HG03025 (cell line): ENCODE data around the gene DIAPH2.

ENCODE experiments used
- ATAC-seq: cut with Tn5 transposase; IDR thresholded peaks from one replicate; pipeline ENCODE4 v1.9.1; 2021; ENCODE audit warnings: mild to moderate bottlenecking, moderate library complexity; ENCODE audit not compliant: unreplicated experiment, low FRiP score

The DIAPH2 gene

GRCh38 chrX:97266406-97267121 is 581.9 kb downstream of the DIAPH2 start:
- ATAC-seq: no peak

- no peak for ATAC-seq
These were observed 582.9 kb downstream of the DIAPH2 start for GRCh38 chrX:97267396-97268181.

GRCh38 chrX:97268182-97268680 is 583.6 kb downstream of the DIAPH2 start:
- ATAC-seq: no peak

- ATAC-seq: no peak
These were observed 599.9 kb downstream of the DIAPH2 start for GRCh38 chrX:97284531-97284930.

GRCh38 chrX:97290199-97290598 is 605.6 kb downstream of the DIAPH2 start:
- no peak for ATAC-seq

GRCh38 chrX:97294041-97294440 is 609.4 kb downstream of the DIAPH2 start:
- ATAC-seq: no peak

GRCh38 chrX:97295954-97296353 is 611.3 kb downstream of the DIAPH2 start:
- no peak for ATAC-seq

- ATAC-seq: no peak
These were observed 622.3 kb downstream of the DIAPH2 start for GRCh38 chrX:97306771-97307470.

GRCh38 chrX:97308171-97308570 is 623.5 kb downstream of the DIAPH2 start:
- ATAC-seq: no peak

GRCh38 chrX:97309487-97310116 is 625.0 kb downstream of the DIAPH2 start:
- ATAC-seq: no peak

- no peak for ATAC-seq
These were observed 625.7 kb downstream of the DIAPH2 start for GRCh38 chrX:97310373-97310772.

GRCh38 chrX:97311066-97311778 is 626.6 kb downstream of the DIAPH2 start:
- no peak for ATAC-seq

DNA sequence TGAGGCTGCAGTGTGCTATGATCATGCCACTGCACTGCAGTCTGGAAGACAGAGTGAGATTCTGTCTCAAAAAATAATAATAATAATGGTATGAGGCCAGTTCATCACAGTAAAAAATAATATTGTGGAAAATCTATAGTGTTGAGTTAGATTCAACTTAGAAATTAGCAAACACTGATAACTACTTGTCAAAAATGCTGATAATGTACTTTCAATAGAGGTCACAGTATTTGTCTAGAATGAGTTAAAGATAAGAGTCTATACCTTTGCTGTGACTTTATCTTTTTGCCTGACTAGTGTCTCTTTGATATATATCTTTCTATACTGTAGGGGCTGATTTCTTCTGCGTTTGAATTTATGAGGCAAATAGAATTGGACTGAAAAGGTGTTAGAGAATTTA is 629.7 kb downstream of the DIAPH2 start:
- ATAC-seq: no peak

DNA sequence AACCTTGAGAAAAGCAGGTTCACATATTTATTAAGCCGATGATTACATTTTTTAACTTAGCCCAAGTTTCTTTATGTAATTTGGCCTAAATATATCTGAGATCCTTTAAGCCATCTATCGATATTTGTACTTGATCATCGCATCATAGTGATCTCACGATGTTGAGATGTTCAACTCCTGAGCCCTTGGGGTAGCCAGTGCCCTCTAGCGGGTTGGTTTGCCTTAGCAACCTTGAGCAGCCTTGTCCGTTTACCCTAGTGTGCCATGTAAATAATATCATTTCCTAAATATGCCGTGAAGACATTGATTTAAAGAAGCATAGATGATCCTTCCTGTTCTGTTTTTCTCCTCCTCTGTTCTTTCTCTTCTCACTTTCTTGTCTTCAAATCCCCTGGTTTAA is 631.3 kb downstream of the DIAPH2 start:
- no peak for ATAC-seq

DNA sequence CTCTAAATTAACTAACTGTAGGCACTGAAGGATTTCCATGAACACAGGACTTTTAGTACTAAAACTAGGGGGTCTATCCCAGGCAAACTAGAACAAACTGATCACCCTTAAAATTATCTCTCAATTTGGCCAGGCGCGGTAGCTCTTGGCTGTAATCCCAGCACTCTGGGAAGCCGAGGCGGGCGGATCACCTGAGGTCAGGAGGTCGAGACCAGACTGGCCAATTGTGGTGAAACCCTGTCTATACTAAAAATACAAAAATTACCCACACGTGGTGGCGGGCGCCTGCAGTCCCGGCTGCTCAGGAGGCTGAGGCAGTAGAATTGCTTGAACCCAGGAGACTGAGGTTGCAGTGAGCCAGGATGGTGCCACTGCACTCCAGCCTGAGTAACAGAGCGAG is 635.7 kb downstream of the DIAPH2 start:
- no peak for ATAC-seq

- ATAC-seq: no peak
These were observed 637.8 kb downstream of the DIAPH2 start for GRCh38 chrX:97322401-97322800.

DNA sequence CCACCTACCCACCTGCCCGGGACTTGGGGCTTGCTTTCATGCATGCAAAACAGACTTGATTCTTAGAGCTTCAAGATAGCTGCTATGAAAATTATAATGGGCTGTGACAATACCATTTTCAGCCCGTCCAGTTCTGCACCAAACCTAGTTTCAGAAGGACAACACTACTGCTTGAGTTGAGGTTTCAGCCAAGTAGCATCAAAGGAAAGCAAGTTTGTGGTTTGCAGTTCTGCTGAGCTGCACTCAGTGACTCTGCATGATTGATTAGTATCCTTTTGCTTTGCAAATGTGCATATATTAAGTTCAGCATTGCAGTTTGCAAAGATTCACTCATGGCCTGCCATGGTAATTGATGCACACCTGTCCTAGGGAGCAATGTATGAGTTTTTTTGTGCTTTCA is 641.8 kb downstream of the DIAPH2 start:
- ATAC-seq: peak; percentile 97

DNA sequence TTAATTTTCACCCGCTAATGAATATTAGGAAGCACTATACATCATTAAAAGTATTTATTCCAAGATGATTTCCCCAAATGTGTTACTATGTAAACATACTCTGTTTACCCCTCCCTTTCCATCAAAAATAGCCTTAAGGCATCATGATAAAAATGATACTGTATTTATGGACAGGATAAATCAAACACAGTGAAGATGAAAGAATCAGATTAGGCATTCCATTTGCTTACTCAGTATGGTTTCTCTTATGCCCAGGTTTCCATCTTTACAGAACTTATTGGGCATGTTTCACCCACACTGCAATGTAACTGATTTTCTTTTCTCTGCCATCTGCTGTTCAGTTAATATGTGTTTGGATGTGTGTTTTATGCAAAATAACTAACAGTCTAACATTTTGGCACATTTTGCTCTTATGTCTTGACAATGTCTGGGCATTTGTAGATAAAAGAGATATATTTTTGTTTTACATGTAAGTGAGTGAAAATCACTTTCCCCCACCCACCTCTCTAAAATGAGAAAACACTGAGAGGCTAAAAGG is 644.3 kb downstream of the DIAPH2 start:
- ATAC-seq: no peak

DNA sequence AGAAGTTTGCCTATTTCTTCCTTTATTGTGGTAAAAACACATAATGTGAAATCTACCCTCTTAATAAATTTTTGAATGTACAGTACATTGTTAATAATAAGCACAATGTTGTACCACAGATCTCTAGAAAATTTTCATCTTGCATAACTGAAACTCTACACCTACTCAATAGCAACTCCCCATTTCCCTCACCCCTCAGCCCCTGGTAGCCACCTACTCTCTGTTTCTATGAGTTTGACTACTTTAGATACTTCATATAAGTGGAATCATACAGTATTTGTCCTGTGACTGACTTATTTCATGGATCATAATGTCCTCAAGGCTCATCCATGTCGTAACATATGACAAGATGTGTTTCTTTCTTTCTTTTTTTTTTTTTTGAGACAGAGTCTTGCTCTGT is 645.5 kb downstream of the DIAPH2 start:
- peak; percentile 42 for ATAC-seq

DNA sequence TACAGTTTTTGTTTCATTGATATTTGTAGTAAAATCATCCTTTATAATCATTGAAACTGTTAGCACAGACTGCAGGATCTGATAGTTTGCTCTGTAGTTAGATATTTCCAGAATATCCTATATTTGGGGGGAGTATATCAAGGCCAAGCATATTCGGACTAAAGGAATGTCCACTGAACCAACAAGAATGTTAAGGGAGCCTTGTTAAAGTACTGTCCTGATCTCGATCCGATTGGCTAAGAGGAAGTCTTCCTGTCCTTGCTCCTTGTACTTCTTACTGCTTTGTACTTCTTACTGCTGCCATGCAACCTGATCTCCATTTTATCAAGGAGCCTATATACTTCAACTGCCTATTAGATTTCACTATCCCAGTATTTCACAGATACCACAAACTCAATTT is 648.3 kb downstream of the DIAPH2 start:
- no peak for ATAC-seq
